HAP-1 (cell line): Measurements from ENCODE around the gene AATK.

Source experiments
- DNase-seq, 2 experiments: peaks; one replicate each; pipeline ENCODE4 v3.0.0-alpha.2; 2016 to 2020; ENCODE audit warnings: low spot score in 2 of 2
- H3K27me3 ChIP-seq: fragments of 250-450 bp; sonication (Bioruptor Pico); 2 replicates; pipeline ENCODE4 v1.5.1; 2020; ENCODE audit warnings: low read depth, mild to moderate bottlenecking, moderate library complexity
- H3K36me3 ChIP-seq: fragments of 250-450 bp; sonication (Bioruptor Pico); replicated peaks from 2 replicates; pipeline ENCODE4 v1.5.1; 2020; ENCODE audit warnings: mild to moderate bottlenecking
- H3K4me1 ChIP-seq: fragments of 250-450 bp; sonication (Bioruptor Pico); 2 replicates; pipeline ENCODE4 v1.5.1; 2020; ENCODE audit warnings: mild to moderate bottlenecking
- H3K4me3 ChIP-seq: fragments of 250-450 bp; sonication (Bioruptor Pico); 2 replicates; pipeline ENCODE4 v1.5.1; 2020; ENCODE audit warnings: mild to moderate bottlenecking, moderate library complexity
- H3K9me3 ChIP-seq: fragments of 250-450 bp; sonication (Bioruptor Pico); 2 replicates; pipeline ENCODE4 v1.5.1; 2020; ENCODE audit warnings: mild to moderate bottlenecking, moderate library complexity
- in situ Hi-C: fragments of 300-500 bp; cut with MboI; formaldehyde crosslinking; loops from 3 replicates; pipeline ENCODE4 v1.14.3; 2020; ENCODE audit warnings: low sequenced_read_pairs, inconsistent platforms, mixed read lengths

The AATK gene

GRCh38 chr17:81193470-81194224 lies 27.6 kb upstream of the AATK start:
- no peak for DNase-seq
- in situ Hi-C loops = no loop called here
- H3K9me3 ChIP-seq = no peaks in the 10 kb centered on the region
- H3K4me1 ChIP-seq = no peaks in the 10 kb centered on the region
- H3K36me3 ChIP-seq = peaks cover 17% of the 10 kb centered on the region
- no peak overlapping the region for H3K4me3 ChIP-seq
- no peaks in the 10 kb centered on the region for H3K27me3 ChIP-seq

GRCh38 chr17:81193051-81193410 lies 27.0 kb upstream of the AATK start:
- H3K36me3 ChIP-seq = peaks cover 17% of the 10 kb centered on the region
- in situ Hi-C loops = no loop called here
- no peaks in the 10 kb centered on the region for H3K4me1 ChIP-seq

GRCh38 chr17:81192386-81193050 lies 26.5 kb upstream of the AATK start:
- Histone ChIP-seq H3K36me3 (peaks cover 17% of the 10 kb centered on the region), H3K4me1 (no peaks in the 10 kb centered on the region), H3K9me3 (no peaks in the 10 kb centered on the region), H3K27me3 (no peaks in the 10 kb centered on the region), H3K4me3 (no peak overlapping the region)
- in situ Hi-C loops = no loop called here
- no peak for DNase-seq

More at GRCh38 chr17:81193051-81193410, 27.0 kb upstream of the AATK start:
- no peak for DNase-seq
- Histone ChIP-seq H3K4me3 (no peak overlapping the region), H3K27me3 (no peaks in the 10 kb centered on the region), H3K9me3 (no peaks in the 10 kb centered on the region)

- DNase-seq = no peak
- Histone ChIP-seq H3K36me3 (peaks cover 16% of the 10 kb centered on the region), H3K4me1 (no peaks in the 10 kb centered on the region), H3K4me3 (no peak overlapping the region), H3K9me3 (no peaks in the 10 kb centered on the region), H3K27me3 (no peaks in the 10 kb centered on the region)
- in situ Hi-C loops = no loop called here
These were observed 25.6 kb upstream of the AATK start for GRCh38 chr17:81191646-81192045.

GRCh38 chr17:81191116-81191515 lies 25.1 kb upstream of the AATK start:
- H3K36me3 ChIP-seq = peaks cover 14% of the 10 kb centered on the region
- DNase-seq = no peak
- in situ Hi-C loops = no loop called here
- H3K4me1 ChIP-seq = no peaks in the 10 kb centered on the region
- H3K27me3 ChIP-seq = no peaks in the 10 kb centered on the region
- no peaks in the 10 kb centered on the region for H3K9me3 ChIP-seq
- H3K4me3 ChIP-seq = no peak overlapping the region

- Histone ChIP-seq H3K27me3 (no peaks in the 10 kb centered on the region), H3K4me1 (no peaks in the 10 kb centered on the region), H3K4me3 (no peak overlapping the region), H3K9me3 (no peaks in the 10 kb centered on the region), H3K36me3 (peaks cover 14% of the 10 kb centered on the region)
- in situ Hi-C loops = no loop called here
- no peak for DNase-seq
These were observed 24.6 kb upstream of the AATK start for GRCh38 chr17:81190591-81190990.

GRCh38 chr17:81189670-81190530 lies 23.9 kb upstream of the AATK start:
- Histone ChIP-seq H3K27me3 (no peaks in the 10 kb centered on the region; the same call in 1 of the 2 replicates), H3K4me3 (no peak overlapping the region), H3K4me1 (no peaks in the 10 kb centered on the region), H3K36me3 (peaks cover 8% of the 10 kb centered on the region), H3K9me3 (no peaks in the 10 kb centered on the region)
- DNase-seq = no peak
- in situ Hi-C loops = no loop called here

GRCh38 chr17:81189016-81189415 lies 23.0 kb upstream of the AATK start:
- in situ Hi-C loops = no loop called here
- Histone ChIP-seq H3K4me1 (no peaks in the 10 kb centered on the region), H3K9me3 (no peaks in the 10 kb centered on the region), H3K27me3 (no peaks in the 10 kb centered on the region; the same call in 1 of the 2 replicates), H3K36me3 (peaks cover 3% of the 10 kb centered on the region; the same call in 1 of the 2 replicates), H3K4me3 (no peak overlapping the region)
- DNase-seq = no peak

- Histone ChIP-seq H3K27me3 (no peaks in the 10 kb centered on the region; the same call in 1 of the 2 replicates), H3K4me1 (no peaks in the 10 kb centered on the region), H3K9me3 (no peaks in the 10 kb centered on the region), H3K36me3 (peaks cover 3% of the 10 kb centered on the region; the same call in 1 of the 2 replicates), H3K4me3 (no peak overlapping the region)
- no peak for DNase-seq
- in situ Hi-C loops = no loop called here
These were observed 22.4 kb upstream of the AATK start for GRCh38 chr17:81188491-81188840.

GRCh38 chr17:81187586-81188490 lies 21.8 kb upstream of the AATK start:
- Histone ChIP-seq H3K36me3 (peaks cover 3% of the 10 kb centered on the region; the same call in 1 of the 2 replicates), H3K27me3 (no peaks in the 10 kb centered on the region; the same call in 1 of the 2 replicates), H3K4me3 (no peak overlapping the region), H3K4me1 (no peaks in the 10 kb centered on the region), H3K9me3 (no peaks in the 10 kb centered on the region)
- in situ Hi-C loops = no loop called here
- no peak for DNase-seq

GRCh38 chr17:81187120-81187519 lies 21.1 kb upstream of the AATK start:
- Histone ChIP-seq H3K4me1 (no peaks in the 10 kb centered on the region), H3K36me3 (peaks cover 3% of the 10 kb centered on the region; the same call in 1 of the 2 replicates), H3K27me3 (no peaks in the 10 kb centered on the region; the same call in 1 of the 2 replicates), H3K9me3 (no peaks in the 10 kb centered on the region), H3K4me3 (no peak overlapping the region)
- no peak for DNase-seq
- in situ Hi-C loops = no loop called here

- H3K9me3 ChIP-seq = no peaks in the 10 kb centered on the region
- no peaks in the 10 kb centered on the region; the same call in 1 of the 2 replicates for H3K27me3 ChIP-seq
- in situ Hi-C loops = no loop called here
- DNase-seq = no peak
- no peaks in the 10 kb centered on the region for H3K4me1 ChIP-seq
- no peak overlapping the region for H3K4me3 ChIP-seq
- peaks cover 3% of the 10 kb centered on the region; the same call in 1 of the 2 replicates for H3K36me3 ChIP-seq
These were observed 20.2 kb upstream of the AATK start for GRCh38 chr17:81186203-81186602.

- in situ Hi-C loops = no loop called here
- Histone ChIP-seq H3K4me3 (no peak overlapping the region), H3K27me3 (no peaks in the 10 kb centered on the region; the same call in 1 of the 2 replicates)
These were observed 18.5 kb upstream of the AATK start for GRCh38 chr17:81184555-81184954.

More at GRCh38 chr17:81184555-81184954, 18.5 kb upstream of the AATK start:
- H3K4me1 ChIP-seq = no peaks in the 10 kb centered on the region
- H3K36me3 ChIP-seq = peaks cover 2% of the 10 kb centered on the region; the same call in 1 of the 2 replicates
- H3K9me3 ChIP-seq = no peaks in the 10 kb centered on the region
- DNase-seq = no peak
